Esophagus mucosa (tissue), 1 donor: ENCODE measurements around the gene RPGRIP1L. TPM values are rescaled to one million over a fixed set of nuclear protein-coding genes. Genes with fewer than 3 reads are reported as not detected.

Source experiments
- ATAC-seq: fragments of 200-7000 bp; cut with Tn5 transposase; one replicate; pipeline ENCODE4 v1.9.1; 2020
- total RNA-seq: library from RNA; stranded (reverse); gene quantifications from one replicate; pipeline ENCODE4 v1.2.4, GENCODE V29; 2023
- donor health status: DM: yes; HTN: yes; CAD: no.

Gene RPGRIP1L
- total RNA-seq, 1 donor from 2014 or later, result 2.9 TPM

DNA sequence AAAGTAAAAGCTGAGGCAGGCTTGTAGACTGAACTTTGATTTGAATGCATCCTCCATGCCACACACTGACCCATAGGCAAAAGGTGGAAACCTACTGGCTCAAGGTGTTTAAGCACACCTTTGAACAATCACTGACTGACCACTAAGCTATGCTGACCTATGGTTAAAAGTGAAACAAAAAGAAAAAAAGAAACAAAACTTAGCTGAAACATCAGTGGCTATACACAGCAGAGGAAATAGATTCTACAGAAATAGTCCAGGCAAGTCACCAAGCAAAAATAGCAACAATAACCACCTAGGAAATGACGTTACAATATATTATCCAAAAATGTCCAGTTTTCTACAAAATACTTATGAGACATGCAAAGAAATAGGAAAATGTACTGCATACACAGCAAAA lies 60.2 kb downstream of the RPGRIP1L start:
- ATAC-seq, result no peak

GRCh38 chr16:53642094-53642493 lies 61.6 kb downstream of the RPGRIP1L start:
- no peak for ATAC-seq

GRCh38 chr16:53636978-53637377 lies 66.7 kb downstream of the RPGRIP1L start:
- no peak for ATAC-seq

- no peak for ATAC-seq
Measured at GRCh38 chr16:53632526-53632925, 71.1 kb downstream of the RPGRIP1L start.

DNA sequence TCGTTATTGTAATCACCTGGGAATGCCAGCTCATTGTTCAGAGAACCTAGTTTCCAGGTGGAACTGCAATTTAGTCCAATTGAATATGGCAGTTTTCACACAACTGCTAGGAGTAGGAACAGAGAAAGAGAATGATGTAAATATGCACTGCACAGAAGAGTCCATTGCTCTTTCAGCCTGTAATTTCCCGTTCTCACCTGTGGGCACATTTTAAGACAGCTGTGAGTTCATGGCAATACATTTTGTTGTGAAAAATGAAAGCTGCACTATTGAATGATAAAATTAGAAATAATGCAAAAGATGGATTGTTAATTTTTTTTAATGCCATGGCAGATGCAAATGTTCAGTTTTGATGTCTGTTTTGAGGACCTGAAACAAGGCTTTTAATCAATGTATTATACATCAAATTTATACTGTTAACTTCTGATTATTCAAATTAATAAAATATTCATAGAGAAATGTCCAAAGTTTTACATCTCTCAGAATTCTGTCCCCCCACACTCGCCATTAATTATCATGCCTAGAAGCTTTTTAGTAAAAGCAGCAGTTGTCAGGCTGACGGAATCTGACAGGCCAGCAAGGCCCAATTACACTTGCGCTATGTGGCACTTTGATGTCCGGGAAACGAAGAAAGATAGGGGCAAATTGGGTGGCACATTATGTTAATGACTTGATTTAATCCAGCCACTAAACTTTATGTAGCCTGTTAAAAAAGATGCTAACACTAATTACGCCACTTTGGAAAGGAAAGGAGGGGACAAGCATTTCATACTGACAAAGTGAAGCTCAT lies 72.2 kb downstream of the RPGRIP1L start:
- ATAC-seq, result no peak

- ATAC-seq, result no peak
Measured at GRCh38 chr16:53629607-53630312, 73.9 kb downstream of the RPGRIP1L start.

- ATAC-seq, result no peak
Measured at GRCh38 chr16:53629151-53629550, 74.5 kb downstream of the RPGRIP1L start.

DNA sequence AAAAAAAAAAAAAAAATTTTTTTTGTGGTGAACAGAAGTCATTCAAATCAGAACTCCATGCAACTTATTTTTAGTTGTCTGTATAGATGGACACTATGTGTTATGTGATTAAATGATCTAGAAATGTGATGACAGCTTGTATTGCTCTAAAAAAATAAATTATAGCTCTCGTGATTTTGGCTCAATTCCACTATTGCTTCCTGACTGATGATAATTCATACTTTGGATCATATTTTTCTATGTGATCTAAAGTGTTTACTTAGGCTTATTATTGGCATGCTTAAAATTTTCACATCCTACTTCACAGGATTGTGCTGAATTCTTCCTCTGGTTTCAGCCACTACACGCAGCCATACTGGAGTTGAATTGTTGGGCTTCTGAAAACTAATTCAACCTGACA lies 76.8 kb downstream of the RPGRIP1L start:
- no peak for ATAC-seq

- ATAC-seq, result no peak
Measured at GRCh38 chr16:53626161-53626560, 77.5 kb downstream of the RPGRIP1L start.

DNA sequence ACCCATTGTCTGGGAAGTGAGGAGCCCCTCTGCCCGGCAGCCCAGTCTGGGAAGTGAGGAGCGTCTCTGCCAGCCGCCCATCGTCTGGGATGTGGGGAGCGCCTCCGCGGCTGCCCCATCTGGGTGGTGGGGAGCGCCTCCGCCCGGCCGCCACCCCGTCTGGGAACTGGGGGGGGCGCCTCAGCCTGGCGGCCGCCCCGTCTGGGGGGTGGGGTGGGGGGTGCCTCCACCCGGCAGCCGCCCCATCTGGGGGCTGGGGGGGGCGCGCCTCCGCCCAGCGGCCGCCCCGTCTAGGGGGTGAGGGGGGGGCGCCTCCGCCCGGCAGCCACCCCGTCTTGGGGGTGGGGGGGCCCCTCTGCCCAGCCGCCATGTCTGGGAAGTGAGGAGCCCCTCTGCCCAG lies 78.4 kb downstream of the RPGRIP1L start:
- ATAC-seq, result no peak

DNA sequence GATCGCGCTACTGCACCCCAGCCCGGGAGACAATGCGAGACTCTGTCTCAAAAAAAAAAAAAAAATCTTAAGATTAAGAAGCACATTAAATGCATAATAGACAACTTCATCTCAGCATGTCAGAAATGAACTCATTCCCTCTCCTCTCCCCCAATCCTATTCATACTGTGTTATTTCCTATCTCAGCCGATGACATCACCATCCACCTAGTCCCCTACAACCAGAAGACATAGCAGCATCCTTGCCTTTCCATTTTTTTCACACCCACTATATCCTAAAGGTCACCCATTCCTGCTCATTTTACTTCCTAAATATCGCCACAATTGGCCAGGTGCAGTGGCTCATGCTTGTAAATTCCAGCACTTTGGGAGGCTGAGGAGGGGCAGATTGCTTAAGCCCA lies 81.3 kb downstream of the RPGRIP1L start:
- ATAC-seq, result no peak

DNA sequence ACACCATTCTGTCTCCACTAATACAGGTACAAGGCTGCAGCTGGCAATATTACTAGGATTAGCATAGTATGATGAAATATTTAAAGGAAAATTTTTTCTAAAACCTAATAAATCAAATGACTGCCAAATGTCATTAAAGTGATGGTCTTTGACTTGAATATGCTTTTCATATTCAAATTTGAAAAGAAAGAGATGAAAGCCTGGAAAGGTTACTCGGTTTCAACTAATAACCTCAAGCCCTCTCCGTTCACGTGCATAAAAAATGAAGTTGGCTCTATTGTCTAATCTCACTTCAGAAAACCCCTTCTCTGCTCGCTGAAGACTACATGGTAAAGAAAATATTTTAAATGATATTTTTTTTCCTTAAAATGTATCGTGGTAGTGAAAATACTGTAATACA lies 83.2 kb downstream of the RPGRIP1L start:
- no peak for ATAC-seq

DNA sequence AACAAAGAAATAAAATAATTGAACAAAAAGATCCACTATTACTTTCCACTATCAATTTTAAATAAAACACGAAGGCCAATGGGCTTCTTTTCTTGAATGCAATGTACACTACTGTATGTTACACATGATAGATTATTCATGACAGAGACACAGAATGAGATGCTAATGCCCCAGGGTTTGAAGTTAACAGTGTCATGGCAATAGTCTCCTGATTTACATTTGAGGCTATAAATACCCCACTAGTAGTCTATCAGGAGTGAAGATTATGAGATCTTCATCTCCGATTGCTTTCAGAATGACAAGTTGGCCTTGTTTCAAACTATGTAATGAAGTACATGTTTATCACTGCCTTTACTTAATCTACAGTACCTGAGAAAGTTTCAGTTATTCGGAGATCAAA lies 84.4 kb downstream of the RPGRIP1L start:
- ATAC-seq, result no peak

- no peak for ATAC-seq
Measured at GRCh38 chr16:53614346-53614745, 89.3 kb downstream of the RPGRIP1L start.

GRCh38 chr16:53612003-53612402 lies 91.7 kb downstream of the RPGRIP1L start:
- no peak for ATAC-seq

DNA sequence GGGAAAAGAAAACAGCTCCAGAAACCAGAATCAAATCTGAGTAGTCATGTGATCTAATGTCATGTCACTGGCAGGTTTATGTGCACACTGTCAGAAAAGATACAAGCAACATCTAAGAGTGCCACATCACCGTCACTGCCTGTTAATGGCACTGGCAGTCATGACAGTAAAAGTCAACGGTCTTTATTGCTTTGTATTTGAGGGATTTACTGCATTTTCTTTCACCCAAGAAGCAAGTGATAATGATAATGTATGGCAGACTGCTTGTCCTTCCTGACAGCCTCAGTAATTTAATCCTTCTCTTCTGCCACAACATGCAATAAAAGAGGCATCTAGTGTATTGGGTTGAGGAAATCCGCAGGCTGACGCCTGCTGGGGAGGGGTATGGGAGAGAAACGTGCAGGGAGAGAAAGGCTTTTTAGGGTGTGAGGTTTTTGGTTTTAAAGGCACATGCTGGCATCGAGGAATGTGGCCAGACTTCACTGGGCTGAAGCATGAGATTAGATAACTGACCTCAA lies 92.4 kb downstream of the RPGRIP1L start:
- no peak for ATAC-seq

DNA sequence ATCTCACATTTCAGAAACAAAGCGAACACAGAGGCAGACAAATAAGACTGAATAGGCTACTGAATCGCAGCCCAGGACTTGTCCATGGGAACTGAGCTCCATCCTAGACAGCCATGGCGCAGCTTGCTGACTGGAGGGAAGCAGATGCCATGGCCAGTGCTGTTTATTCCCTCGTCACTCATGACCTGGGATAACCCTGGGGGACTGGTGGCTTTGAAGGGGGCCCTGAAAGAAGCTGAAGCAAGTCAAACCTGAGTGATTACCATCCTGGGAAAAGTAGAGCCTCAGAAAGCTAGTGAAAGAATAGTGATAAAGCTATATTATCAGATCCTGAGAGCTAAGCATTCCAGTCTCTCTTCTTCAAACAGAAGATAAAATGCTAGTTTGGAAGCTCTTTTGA lies 94.1 kb downstream of the RPGRIP1L start:
- no peak for ATAC-seq

GRCh38 chr16:53608094-53608493 lies 95.6 kb downstream of the RPGRIP1L start:
- ATAC-seq, result no peak

- ATAC-seq, result no peak
Measured at GRCh38 chr16:53605831-53606400, 97.7 kb downstream of the RPGRIP1L start.

GRCh38 chr16:53605356-53605755 lies 98.3 kb downstream of the RPGRIP1L start:
- ATAC-seq, result no peak

DNA sequence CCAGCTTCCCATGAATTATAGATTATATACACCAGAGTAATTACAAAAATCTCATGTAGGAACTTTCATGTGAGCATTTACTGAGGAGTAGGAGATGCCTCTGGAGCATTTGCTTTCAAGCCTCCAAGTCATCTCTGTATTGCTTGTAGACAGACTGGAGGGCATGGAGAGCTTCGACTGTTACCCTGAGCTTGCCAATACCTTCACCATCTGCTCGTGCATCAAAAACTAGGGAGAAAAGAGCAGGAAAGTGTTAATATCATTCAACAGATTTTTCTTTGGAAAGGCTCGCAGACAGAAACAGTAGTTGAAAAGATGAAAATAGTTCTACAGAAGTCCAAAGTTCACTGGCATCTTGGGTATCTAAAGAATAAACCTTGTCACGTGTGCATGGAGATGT lies 101.7 kb downstream of the RPGRIP1L start:
- ATAC-seq, result no peak

DNA sequence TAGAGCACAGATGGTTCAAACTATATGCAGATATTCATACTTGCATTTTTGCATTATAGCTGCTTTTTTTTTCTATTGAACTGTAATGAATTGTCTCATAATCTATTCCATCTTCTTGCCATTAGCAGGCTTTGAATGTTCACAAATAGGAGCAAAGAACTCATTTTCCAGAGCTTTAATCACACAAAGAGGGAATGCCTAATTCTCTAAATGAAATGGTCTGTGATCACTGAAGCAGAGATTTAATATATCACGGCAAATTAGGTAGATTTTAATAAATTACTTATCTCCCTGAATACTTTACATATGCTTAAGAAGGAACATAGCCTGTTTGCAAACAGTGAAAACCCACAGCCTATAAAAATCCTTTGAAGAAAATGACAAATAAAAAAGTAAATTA lies 103.0 kb downstream of the RPGRIP1L start:
- ATAC-seq, result no peak

GRCh38 chr16:53600126-53600525 lies 103.5 kb downstream of the RPGRIP1L start:
- no peak for ATAC-seq

DNA sequence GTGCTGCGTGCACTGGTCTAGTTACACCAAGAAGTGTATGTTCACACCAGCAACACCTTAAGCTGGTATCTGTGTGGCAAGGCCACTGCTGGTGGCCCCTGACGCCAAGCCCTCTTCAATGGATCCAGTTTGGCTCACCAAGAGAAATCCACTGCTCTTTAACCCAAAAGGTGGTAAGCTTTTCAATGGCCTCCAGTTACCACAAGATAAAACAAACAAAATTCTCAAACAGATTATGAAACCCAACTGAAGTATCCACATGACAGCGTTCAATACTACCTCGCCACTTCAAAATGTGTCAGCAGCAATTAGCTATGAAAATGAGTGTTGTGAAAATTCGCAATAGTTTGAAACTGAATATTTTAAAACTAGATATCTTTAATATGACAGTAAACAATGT lies 104.1 kb downstream of the RPGRIP1L start:
- no peak for ATAC-seq
